HG03196 (cell line): ENCODE data around the gene ITGB5.
"Not testable (repeated sequence)": the region's sequence is repeated elsewhere in the genome, so short reads cannot be mapped to it uniquely, and the experiment has no call there.

ENCODE experiments used
- ATAC-seq: cut with Tn5 transposase; IDR thresholded peaks from one replicate; pipeline ENCODE4 v1.9.1; 2021; ENCODE audit not compliant: unreplicated experiment

Gene ITGB5

GRCh38 chr3:124838963-124839362 is 48.2 kb downstream of the ITGB5 start:
- ATAC-seq: no peak

GRCh38 chr3:124837730-124838186 is 49.4 kb downstream of the ITGB5 start:
- no peak for ATAC-seq

- ATAC-seq: no peak
Observed at GRCh38 chr3:124837065-124837464, 50.1 kb downstream of the ITGB5 start.

DNA sequence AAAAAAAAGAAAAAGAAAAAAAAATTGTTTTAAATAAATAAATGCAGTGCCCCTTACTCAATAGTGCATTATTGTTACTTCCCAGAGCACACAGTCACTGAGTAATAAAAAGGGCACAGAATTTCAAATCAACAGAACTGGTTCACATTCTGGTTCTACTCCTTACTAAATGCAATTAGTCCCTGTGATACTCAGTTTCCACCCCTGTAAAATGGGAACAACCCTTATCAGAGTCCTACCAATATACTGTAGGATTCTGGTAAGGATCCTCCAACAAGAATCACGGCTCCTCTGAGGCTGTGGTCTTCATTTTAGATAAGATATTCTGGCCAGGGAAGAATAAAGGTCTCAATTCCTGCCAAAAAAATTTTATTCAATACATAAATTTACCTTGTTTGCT is 50.7 kb downstream of the ITGB5 start:
- ATAC-seq: no peak

DNA sequence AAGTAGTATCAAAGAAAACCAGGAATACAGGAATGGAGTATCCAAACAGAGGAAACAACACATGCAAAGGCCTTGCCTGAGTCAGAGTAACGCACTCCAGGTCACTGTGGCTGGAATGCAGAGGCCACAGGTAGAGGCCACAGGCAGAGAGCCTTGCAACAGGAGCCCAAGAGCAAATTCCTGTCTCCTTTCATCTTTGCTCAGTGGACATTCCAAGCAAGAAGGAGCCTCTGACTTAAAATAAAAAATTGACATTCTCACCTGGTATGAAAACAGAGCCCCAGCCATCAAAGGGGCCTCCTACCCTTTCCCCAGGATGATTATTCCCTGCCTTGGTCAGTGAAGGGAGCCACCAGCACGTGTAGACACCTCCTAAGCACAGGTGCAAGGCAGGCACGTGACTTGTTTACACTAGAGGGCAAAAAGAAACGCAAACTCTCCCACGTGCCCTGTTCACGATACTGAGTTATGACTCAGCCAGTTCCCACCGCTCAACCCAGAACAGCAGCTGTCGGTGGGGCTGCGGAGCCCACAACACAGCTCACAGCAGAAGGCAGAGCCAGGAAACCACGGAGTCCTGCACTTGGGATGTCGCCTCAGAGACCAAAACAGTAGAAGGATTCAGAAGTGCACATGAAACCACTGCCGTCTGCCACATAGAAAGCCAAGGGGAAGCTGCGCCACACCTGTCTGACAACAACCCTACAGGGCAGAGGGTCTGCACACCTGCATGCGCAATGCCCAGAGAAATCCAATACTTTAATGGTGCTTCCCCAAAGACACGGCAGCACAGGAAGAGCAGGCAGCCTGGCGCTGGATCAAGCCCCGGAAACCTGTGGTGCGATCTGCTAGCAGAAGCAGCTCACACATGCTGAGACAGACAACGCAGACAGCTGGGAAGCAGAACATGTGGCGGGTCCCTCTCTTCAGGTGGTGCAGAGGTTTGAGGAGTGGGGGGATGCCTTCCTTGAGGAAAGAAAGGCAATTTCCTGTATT is 52.1 kb downstream of the ITGB5 start:
- peak; percentile 83 for ATAC-seq

GRCh38 chr3:124833710-124834332 is 53.3 kb downstream of the ITGB5 start:
- ATAC-seq: no peak

- ATAC-seq: no peak
Observed at GRCh38 chr3:124832782-124833709, 54.1 kb downstream of the ITGB5 start.

- ATAC-seq: no peak
Observed at GRCh38 chr3:124831628-124832199, 55.5 kb downstream of the ITGB5 start.

DNA sequence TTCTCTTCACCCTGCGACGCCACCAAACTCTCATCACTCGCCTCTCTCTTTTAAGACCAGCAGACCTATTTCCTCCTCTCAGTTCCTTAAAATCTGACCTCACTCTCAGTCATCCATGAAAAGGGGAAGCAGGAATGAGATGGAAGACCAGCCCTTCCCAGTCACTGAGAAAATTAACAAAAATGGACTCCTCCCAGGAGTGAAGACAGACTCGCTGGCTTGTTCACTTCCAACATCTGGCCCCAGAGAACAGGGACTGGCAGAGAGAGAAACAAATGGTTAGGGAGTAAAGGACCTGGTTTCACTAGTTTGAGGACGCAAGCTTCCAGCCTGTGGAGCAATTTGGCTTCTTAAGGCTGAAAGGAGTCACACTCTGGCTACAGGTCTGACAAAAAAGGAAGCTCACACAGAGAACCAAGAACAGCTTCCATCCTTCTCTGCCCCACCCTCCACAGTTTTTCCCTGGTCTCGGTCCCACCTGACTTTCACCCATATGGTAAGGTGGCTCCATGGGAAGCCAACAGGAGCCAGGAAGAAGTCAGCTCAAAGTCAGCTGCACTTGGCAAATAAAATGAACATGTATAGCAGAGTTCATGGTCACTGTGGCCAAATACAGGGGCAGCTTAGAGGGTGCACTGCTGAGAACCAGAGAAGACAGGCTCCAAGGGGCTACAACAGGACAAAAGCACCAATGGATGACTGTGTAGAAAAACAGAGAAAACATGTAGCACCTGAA is 57.2 kb downstream of the ITGB5 start:
- no peak for ATAC-seq

DNA sequence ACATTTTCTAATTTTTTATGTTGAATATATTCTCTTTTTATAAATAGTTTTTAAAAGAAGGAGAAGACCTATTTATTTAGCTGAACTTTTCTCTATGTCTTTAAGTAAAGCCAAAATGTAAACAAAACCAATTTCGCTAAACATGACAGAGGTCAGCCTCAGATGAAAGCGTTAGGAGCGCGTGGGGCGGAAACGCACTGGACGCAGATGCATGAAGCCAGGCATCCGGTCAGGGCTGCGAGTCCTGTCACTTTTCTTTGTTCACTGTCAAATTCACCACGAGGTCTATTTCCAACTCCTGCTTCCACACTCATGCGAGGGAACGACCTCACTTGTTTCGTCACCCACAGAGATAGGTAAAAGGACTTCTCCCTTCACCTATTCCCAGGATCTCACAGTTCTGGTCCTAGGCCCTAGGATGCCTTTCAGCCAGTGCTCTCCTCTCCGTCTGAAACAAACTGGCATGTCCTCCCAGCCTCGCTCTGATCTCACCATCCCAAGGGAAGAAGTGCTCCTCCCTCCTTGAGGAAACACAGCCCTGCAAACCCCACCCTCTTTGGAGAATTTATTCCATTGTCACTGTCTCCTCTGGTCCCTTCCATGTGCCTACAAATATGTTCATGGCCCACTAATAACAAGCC is 57.9 kb downstream of the ITGB5 start:
- ATAC-seq: no peak

- ATAC-seq: not testable (repeated sequence)
Observed at GRCh38 chr3:124827476-124828206, 59.5 kb downstream of the ITGB5 start.

GRCh38 chr3:124826703-124827102 is 60.5 kb downstream of the ITGB5 start:
- ATAC-seq: no peak

DNA sequence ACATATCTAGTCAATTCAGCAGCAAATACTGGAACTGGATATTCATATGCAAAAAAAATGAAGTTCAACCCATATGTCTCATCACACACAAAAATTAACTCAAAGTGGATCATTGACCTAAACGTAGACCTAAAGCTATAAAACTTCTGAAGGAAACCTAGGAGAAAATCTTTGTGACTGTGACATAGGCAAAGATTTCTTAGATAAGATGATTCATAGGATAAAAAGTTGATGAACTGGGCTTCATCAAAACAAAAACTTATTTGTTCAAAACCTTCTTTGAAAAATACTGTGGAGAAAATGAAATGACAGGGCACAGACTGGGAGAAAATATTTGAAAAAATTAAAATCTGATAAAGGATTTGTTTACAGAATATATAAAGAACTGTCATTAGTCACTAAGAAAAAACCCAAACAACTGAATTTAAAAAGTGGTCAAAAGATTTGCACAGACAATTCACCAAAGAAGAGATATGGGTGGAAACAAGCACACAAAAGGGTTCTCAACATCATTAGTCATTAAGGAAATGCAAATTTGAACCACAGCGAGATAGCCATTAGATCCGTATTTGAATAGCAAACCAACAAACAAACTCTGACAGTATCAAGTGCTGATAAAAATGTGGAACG is 62.8 kb downstream of the ITGB5 start:
- ATAC-seq: no peak

- ATAC-seq: no peak
Observed at GRCh38 chr3:124823648-124824047, 63.5 kb downstream of the ITGB5 start.

DNA sequence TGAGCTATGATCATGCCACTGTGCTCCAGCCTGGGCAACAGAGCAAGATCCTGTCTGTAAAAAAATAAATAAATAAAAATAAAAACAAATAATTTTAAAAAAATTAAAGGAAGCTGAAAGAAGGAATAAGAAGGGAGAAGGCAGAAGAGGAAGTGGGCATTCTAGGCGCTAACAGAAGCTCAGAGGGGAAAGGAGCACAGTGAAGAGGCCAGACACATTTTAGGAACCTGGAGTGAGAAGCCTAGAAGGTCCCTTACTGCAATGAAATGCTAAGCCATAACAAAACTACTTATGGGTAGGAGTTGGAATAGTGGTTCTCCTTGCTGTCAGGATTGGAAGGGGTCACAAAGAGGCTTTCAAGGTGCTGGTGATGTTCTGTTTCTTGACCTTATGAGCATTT is 64.0 kb downstream of the ITGB5 start:
- ATAC-seq: no peak

DNA sequence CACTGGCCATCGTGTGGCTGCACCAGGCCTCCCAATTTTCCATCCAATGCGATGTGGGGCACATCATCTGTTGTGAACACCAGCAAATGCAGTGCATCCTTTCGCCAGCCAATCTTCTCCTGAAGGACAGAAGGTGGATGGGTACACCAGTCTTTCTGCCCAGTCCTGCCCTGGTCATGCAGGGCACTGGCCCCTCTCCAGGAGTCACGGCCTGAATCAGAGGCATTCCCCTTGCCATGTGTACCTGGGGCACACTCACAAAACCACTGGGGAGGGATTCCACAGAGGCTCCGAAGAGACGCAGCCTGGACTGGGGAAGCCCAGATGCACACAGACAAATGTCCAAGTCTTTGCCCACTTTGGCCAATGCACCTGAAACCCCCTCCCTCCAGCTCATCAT is 65.8 kb downstream of the ITGB5 start:
- ATAC-seq: no peak

DNA sequence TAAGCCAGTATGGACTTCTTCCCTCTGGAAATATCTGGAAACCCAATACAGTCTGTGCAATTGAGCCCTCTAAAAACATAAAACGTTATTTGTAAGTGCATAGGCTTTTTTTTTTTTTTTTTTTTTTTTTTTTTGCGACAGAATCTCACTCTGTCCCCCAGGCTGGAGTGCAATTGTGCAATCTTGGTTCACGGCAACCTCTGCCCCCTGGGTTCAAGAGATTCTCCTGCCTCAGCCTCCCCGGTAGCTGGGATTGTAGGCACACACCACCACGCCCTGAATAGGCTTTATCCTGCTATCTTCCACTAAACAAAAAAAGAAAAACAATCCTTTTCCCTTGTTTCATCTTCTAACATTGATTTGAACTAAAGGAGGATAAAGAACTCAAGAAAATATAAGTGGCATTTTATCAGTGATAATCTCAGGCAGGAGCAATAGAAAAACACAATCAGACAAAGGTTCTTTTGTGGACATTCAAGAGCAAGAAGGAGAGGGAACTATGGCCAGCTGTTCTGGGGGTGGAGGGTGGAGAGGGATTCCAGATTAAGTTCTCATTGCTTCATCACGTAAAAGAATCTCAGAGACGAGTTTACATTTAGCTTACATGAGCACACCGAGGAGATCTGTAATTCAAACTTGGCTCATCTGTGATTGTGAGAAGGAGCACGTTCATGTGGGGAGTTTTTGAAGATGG is 68.6 kb downstream of the ITGB5 start:
- ATAC-seq: no peak

- no peak for ATAC-seq
Observed at GRCh38 chr3:124817079-124817478, 70.1 kb downstream of the ITGB5 start.
